OCI-LY3 (cell line): ENCODE results near the gene RNASEH2B.

Experiments used
- H2AFZ ChIP-seq: fragments of 200-600, 300-600 bp; shearing (Covaris generic); 2 replicates; pipeline ENCODE4 v1.6.0; 2014; ENCODE audit warnings: antibody characterized with exemption, low read depth, low read length
- H3K27ac ChIP-seq: fragments of 200-600, 300-600 bp; sonication (generic); 2 replicates; pipeline ENCODE4 v1.5.1; 2014; ENCODE audit warnings: mild to moderate bottlenecking, low read length, moderate library complexity, mixed read lengths
- H3K27me3 ChIP-seq: fragments of 200-600, 300-600 bp; sonication (generic); 2 replicates; pipeline ENCODE4 v1.6.1; 2014; ENCODE audit warnings: low read depth, low read length, mixed read lengths
- H3K36me3 ChIP-seq: fragments of 200-600, 300-600 bp; sonication (generic); replicated peaks from 2 replicates; pipeline ENCODE3; 2014; ENCODE audit warnings: low read depth, low read length, mixed read lengths
- H3K4me1 ChIP-seq: fragments of 300-600, 200-600 bp; sonication (generic); 2 replicates; pipeline ENCODE4 v1.6.1; 2014; ENCODE audit warnings: low read length, mixed read lengths
- H3K4me2 ChIP-seq: fragments of 200-600, 300-600 bp; sonication (generic); 2 replicates; pipeline ENCODE4 v1.6.1; 2014; ENCODE audit warnings: low read length, mixed read lengths
- H3K4me3 ChIP-seq: fragments of 300-600, 200-600 bp; sonication (generic); 2 replicates; pipeline ENCODE4 v1.5.1; 2014; ENCODE audit warnings: antibody characterized with exemption, mild to moderate bottlenecking, low read length, moderate library complexity
- H3K79me2 ChIP-seq: fragments of 300-600, 200-600 bp; shearing (Covaris generic); 2 replicates; pipeline ENCODE4 v1.6.1; 2014; ENCODE audit warnings: mild to moderate bottlenecking, low read length, mixed read lengths
- H3K9ac ChIP-seq: fragments of 300-600, 200-600 bp; shearing (Covaris generic); 2 replicates; pipeline ENCODE4 v1.6.0; 2014; ENCODE audit warnings: mild to moderate bottlenecking, low read length, moderate library complexity
- H3K9me3 ChIP-seq: fragments of 200-600, 300-600 bp; shearing (Covaris generic); 2 replicates; pipeline ENCODE4 v1.6.1; 2014; ENCODE audit warnings: low read length, mixed read lengths; ENCODE audit not compliant: insufficient read depth
- H4K20me1 ChIP-seq: fragments of 200-600, 300-600 bp; sonication (generic); 2 replicates; pipeline ENCODE4 v1.6.1; 2016; ENCODE audit warnings: low read length, mixed read lengths; ENCODE audit not compliant: insufficient read depth
- EZH2phosphoT487 ChIP-seq: fragments of 200-600 bp; shearing (Covaris generic); IDR thresholded peaks from 2 replicates; pipeline ENCODE4 v1.6.1; 2018; ENCODE audit warnings: antibody characterized with exemption, mixed run types, low read depth
- TF ChIP-seq, protein P1 (sequence below): fragments of 200-600, 300-600 bp; sonication (generic); IDR thresholded peaks from 2 replicates; pipeline ENCODE4 v1.5.1; 2014; ENCODE audit warnings: antibody characterized with exemption, low read length, low read depth

Gene RNASEH2B

DNA sequence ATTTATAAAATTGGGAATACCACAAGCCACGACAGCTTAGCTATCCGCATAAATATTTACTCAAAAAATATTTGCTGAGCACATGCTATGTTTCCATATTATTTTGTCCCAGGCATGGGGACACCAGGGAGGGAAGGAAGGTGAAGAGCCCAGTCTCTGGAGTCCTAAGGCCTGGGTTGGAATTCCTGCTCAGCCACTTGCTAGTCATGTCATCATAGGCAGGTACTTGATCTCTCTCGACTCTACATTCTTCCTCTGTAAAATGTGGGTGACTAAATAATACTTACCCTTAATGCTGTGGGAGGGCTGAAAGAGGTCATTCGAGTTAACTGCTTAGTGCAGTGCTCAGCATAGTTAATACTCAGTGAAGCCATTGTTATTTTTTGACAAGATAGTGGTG is 4.3 kb upstream of the RNASEH2B start:
- Histone ChIP-seq H3K4me2 (no peak overlapping the region), H3K36me3 (no peaks in the 10 kb centered on the region), H3K4me3 (no peak overlapping the region), H3K9ac (no peak overlapping the region), H3K4me1 (peaks cover 6% of the 10 kb centered on the region; the same call in 1 of the 2 replicates), H3K79me2 (peaks cover 11% of the 10 kb centered on the region), H3K27me3 (no peaks in the 10 kb centered on the region), H3K9me3 (no peaks in the 10 kb centered on the region), H2AFZ (no peak overlapping the region), H3K27ac (no peak overlapping the region), H4K20me1 (no peaks in the 10 kb centered on the region)
- TF ChIP-seq EZH2phosphoT487 = no peak
- TF ChIP-seq, protein P1, sequence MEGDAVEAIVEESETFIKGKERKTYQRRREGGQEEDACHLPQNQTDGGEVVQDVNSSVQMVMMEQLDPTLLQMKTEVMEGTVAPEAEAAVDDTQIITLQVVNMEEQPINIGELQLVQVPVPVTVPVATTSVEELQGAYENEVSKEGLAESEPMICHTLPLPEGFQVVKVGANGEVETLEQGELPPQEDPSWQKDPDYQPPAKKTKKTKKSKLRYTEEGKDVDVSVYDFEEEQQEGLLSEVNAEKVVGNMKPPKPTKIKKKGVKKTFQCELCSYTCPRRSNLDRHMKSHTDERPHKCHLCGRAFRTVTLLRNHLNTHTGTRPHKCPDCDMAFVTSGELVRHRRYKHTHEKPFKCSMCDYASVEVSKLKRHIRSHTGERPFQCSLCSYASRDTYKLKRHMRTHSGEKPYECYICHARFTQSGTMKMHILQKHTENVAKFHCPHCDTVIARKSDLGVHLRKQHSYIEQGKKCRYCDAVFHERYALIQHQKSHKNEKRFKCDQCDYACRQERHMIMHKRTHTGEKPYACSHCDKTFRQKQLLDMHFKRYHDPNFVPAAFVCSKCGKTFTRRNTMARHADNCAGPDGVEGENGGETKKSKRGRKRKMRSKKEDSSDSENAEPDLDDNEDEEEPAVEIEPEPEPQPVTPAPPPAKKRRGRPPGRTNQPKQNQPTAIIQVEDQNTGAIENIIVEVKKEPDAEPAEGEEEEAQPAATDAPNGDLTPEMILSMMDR = no peak

DNA sequence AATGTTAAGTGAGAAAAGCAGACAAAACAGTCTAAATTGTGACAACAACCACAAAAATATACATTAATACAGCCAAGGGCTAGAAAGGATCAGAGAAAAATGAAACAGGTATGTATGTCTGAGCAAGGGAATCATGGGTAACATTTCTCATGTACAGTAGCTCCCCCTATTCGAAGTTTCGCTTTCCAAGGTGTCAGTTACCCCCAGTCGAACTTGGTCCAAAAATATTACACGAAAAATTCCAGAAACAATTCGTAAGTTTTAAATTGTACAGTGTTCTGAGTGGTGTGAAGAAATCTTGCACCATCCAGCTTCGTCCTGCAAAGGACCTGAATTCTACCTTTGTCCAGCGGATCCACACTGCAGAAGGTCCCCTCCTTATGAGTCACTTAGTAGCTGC is 1.8 kb upstream of the RNASEH2B start:
- no peaks in the 10 kb centered on the region for H3K9me3 ChIP-seq
- H2AFZ ChIP-seq = no peak overlapping the region
- no peak for TF ChIP-seq EZH2phosphoT487
- TF ChIP-seq, protein P1 = no peak; the same call in 1 of the 2 replicates
- H3K9ac ChIP-seq = no peak overlapping the region
- H3K4me1 ChIP-seq = peaks cover 20% of the 10 kb centered on the region
- no peak overlapping the region for H3K4me2 ChIP-seq
- peaks cover 7% of the 10 kb centered on the region for H4K20me1 ChIP-seq
- no peaks in the 10 kb centered on the region for H3K27me3 ChIP-seq
- H3K4me3 ChIP-seq = no peak overlapping the region
- peaks cover 37% of the 10 kb centered on the region for H3K79me2 ChIP-seq
- H3K36me3 ChIP-seq = no peaks in the 10 kb centered on the region
- no peak overlapping the region for H3K27ac ChIP-seq

DNA sequence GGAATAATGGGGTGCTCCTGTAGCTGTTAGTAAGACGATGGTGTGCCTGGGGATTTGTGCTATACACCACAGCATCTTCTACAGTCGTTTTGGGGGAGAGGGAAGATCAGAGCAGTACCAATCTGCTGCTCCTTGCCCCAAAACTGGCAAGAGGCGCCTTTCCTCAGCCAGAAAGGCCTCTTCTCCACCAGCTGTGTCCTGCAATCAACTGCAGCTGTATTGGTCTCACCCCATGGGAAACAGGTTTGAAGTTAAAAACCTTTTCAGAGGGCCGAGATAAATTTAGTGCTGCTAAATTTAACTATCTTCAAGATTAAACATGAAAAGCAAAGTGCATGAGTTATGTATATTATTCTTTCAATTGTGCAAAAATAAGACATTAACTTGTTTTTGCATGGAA is 1.2 kb upstream of the RNASEH2B start:
- Histone ChIP-seq H3K79me2 (peaks cover 43% of the 10 kb centered on the region), H3K4me3 (no peak overlapping the region)

DNA sequence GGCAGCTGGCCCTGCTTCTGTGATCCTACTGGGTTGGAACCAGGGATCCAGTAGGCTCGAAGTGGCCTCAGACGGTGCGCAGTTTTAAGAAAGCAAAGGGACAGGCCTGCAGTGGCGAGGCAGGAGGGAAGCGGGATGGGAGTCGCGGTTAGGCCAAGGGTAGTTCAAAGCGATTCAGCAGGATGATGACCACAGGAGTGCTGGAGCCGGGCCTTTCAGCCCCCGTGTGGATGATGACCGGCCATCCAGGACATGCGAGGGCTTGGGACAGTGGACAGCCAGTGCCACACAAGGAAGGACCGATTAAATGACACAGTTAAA is 854 bp downstream of the RNASEH2B start:
- H3K4me3 ChIP-seq = peak overlapping the region; percentile 80
- no peak overlapping the region for H2AFZ ChIP-seq
- peaks cover 44% of the 10 kb centered on the region for H3K4me1 ChIP-seq

More for the DNA sequence above, 1.2 kb upstream of the RNASEH2B start:
- no peaks in the 10 kb centered on the region for H3K36me3 ChIP-seq
- no peak overlapping the region for H3K4me2 ChIP-seq
- H3K9me3 ChIP-seq = no peaks in the 10 kb centered on the region
- H3K9ac ChIP-seq = no peak overlapping the region
- H3K27me3 ChIP-seq = no peaks in the 10 kb centered on the region
- H4K20me1 ChIP-seq = peaks cover 7% of the 10 kb centered on the region
- TF ChIP-seq, protein P1 = no peak
- no peak for TF ChIP-seq EZH2phosphoT487
- H3K27ac ChIP-seq = no peak overlapping the region
- H3K4me1 ChIP-seq = peaks cover 26% of the 10 kb centered on the region
- H2AFZ ChIP-seq = no peak overlapping the region

More for the DNA sequence above, 854 bp downstream of the RNASEH2B start:
- no peaks in the 10 kb centered on the region for H3K27me3 ChIP-seq
- H3K36me3 ChIP-seq = no peaks in the 10 kb centered on the region
- H3K9me3 ChIP-seq = no peaks in the 10 kb centered on the region
- peak overlapping the region; percentile 91 for H3K4me2 ChIP-seq
- peak overlapping the region; percentile 85 for H3K27ac ChIP-seq
- H3K79me2 ChIP-seq = peaks cover 63% of the 10 kb centered on the region
- peak overlapping the region; percentile 89 for H3K9ac ChIP-seq
- H4K20me1 ChIP-seq = peaks cover 14% of the 10 kb centered on the region
- TF ChIP-seq EZH2phosphoT487 = no peak
- TF ChIP-seq, protein P1 = no peak
